GM12864 (cell line): ENCODE measurements around the gene PRSS53.

ENCODE experiments used
- DNase-seq: peaks from one replicate; pipeline ENCODE4 v3.0.0-alpha.2; 2011; ENCODE audit warnings: low read depth
- H3K4me3 ChIP-seq: 2 replicates; pipeline ENCODE4 v1.5.1; 2011; ENCODE audit warnings: mild to moderate bottlenecking, low read depth, low read length, control low read depth
- CTCF ChIP-seq: IDR thresholded peaks from 2 replicates; pipeline ENCODE4 v1.5.1; 2011; ENCODE audit warnings: low read depth, mild to moderate bottlenecking, moderate library complexity, low read length, control low read depth, inconsistent platforms; ENCODE audit errors: missing control alignments

PRSS53 gene

GRCh38 chr16:31074814-31075183, 13.9 kb downstream of the PRSS53 start:
- H3K4me3 ChIP-seq, result peak overlapping the region; percentile 97
- DNase-seq, result no peak
- no peak for TF ChIP-seq CTCF

- TF ChIP-seq CTCF, result no peak
- peak within 1 kb of the TSS; percentile 97 for H3K4me3 ChIP-seq
- DNase-seq, result peak; percentile 99
Measured at GRCh38 chr16:31073970-31074813, 14.6 kb downstream of the PRSS53 start, which contains the start of the genes ZNF646 and ZNF668. ZNF646 (plus strand) TSS chr16:31074422; CDS start chr16:31076325, 1,903 bp downstream. ZNF668 (minus strand) TSS chr16:31074240; CDS start chr16:31064459, 9,781 bp downstream.

- DNase-seq, result peak; percentile 51
- H3K4me3 ChIP-seq, result peak overlapping the region; percentile 97
- TF ChIP-seq CTCF, result no peak
Measured at GRCh38 chr16:31073142-31073969, 15.4 kb downstream of the PRSS53 start.

- TF ChIP-seq CTCF, result no peak
- peak; percentile 12 for DNase-seq
- H3K4me3 ChIP-seq, result peak overlapping the region; percentile 97
Measured at GRCh38 chr16:31072540-31073141, 16.1 kb downstream of the PRSS53 start.

GRCh38 chr16:31071861-31072260, 16.9 kb downstream of the PRSS53 start:
- H3K4me3 ChIP-seq, result peak overlapping the region; percentile 97
- DNase-seq, result peak; percentile 10
- no peak for TF ChIP-seq CTCF

- no peak for TF ChIP-seq CTCF
- no peak for DNase-seq
- no peak overlapping the region for H3K4me3 ChIP-seq
Measured at GRCh38 chr16:31067342-31067741, 21.4 kb downstream of the PRSS53 start.
